Choroid plexus epithelial cell (primary cell): ENCODE measurements around the gene UBQLN4.
"Not testable (repeated sequence)": the region's sequence is repeated elsewhere in the genome, so short reads cannot be mapped to it uniquely, and the experiment has no call there.

Source experiments
- DNase-seq: peaks from one replicate; pipeline ENCODE4 v3.0.0-alpha.2; 2010; ENCODE audit warnings: low read depth
- H3K4me3 ChIP-seq: 2 replicates; pipeline ENCODE4 v1.5.1; 2011; ENCODE audit warnings: low read depth, mild to moderate bottlenecking, control low read depth, low read length, moderate library complexity
- CTCF ChIP-seq: conservative IDR thresholded peaks from 2 replicates; pipeline ENCODE4 v1.5.1; 2011; ENCODE audit warnings: low read depth, mild to moderate bottlenecking, control low read depth, inconsistent platforms, low read length, moderate library complexity

Gene UBQLN4

GRCh38 chr1:156075162-156075561, 21.6 kb upstream of the UBQLN4 start:
- TF ChIP-seq CTCF = no peak
- peak; percentile 15 for DNase-seq
- no peak overlapping the region for H3K4me3 ChIP-seq

GRCh38 chr1:156074661-156075060, 21.1 kb upstream of the UBQLN4 start:
- TF ChIP-seq CTCF = no peak
- DNase-seq = no peak
- H3K4me3 ChIP-seq = no peak overlapping the region

- TF ChIP-seq CTCF = no peak
- no peak overlapping the region for H3K4me3 ChIP-seq
- no peak for DNase-seq
Measured at GRCh38 chr1:156073740-156074139, 20.1 kb upstream of the UBQLN4 start.

- no peak overlapping the region for H3K4me3 ChIP-seq
- TF ChIP-seq CTCF = no peak
- DNase-seq = no peak
Measured at GRCh38 chr1:156073110-156073687, 19.6 kb upstream of the UBQLN4 start.

GRCh38 chr1:156072251-156072650, 18.7 kb upstream of the UBQLN4 start:
- TF ChIP-seq CTCF = no peak
- no peak overlapping the region for H3K4me3 ChIP-seq
- no peak for DNase-seq

- H3K4me3 ChIP-seq, DNase-seq: not testable (repeated sequence)
Measured at GRCh38 chr1:156071332-156071816, 17.8 kb upstream of the UBQLN4 start.

- no peak for DNase-seq
- no peak for TF ChIP-seq CTCF
- no peak overlapping the region for H3K4me3 ChIP-seq
Measured at GRCh38 chr1:156070548-156070947, 16.9 kb upstream of the UBQLN4 start.
